BLaER1 treated with 17β-estradiol and CSF1 and Interleukin-3, amounts not matched to agents 10 nM and 100 nM (cell line): Measurements from ENCODE around the gene ANKMY1.
A peak's percentile ranks its signal among the peaks of the same experiment; 100 is the strongest.

Experiments
- H3K27ac ChIP-seq, 11 experiments: shearing (Covaris generic); formaldehyde crosslinking; 2 replicates each; pipeline ENCODE4 v1.8.1; 2022
- H3K27me3 ChIP-seq, 11 experiments: shearing (Covaris generic); formaldehyde crosslinking; 2 replicates each; pipeline ENCODE4 v1.8.1; 2022
- H3K36me3 ChIP-seq, 11 experiments: shearing (Covaris generic); formaldehyde crosslinking; 2 replicates each; pipeline ENCODE4 v1.8.1; 2022
- H3K4me1 ChIP-seq, 10 experiments: shearing (Covaris generic); formaldehyde crosslinking; 2 replicates each; pipeline ENCODE4 v1.8.1; 2022
- H3K4me2 ChIP-seq, 11 experiments: shearing (Covaris generic); formaldehyde crosslinking; 2 replicates each; pipeline ENCODE4 v1.8.1; 2022
- H3K4me3 ChIP-seq, 10 experiments: shearing (Covaris generic); formaldehyde crosslinking; 2 replicates each; pipeline ENCODE4 v1.8.1; 2022
- H3K9ac ChIP-seq, 11 experiments: shearing (Covaris generic); formaldehyde crosslinking; 2 replicates each; pipeline ENCODE4 v1.8.1; 2022
- H3K9me3 ChIP-seq, 11 experiments: shearing (Covaris generic); formaldehyde crosslinking; replicated peaks in 1 of 11; 2 replicates each; pipeline ENCODE4 v1.8.1; 2022
- H4K20me1 ChIP-seq, 11 experiments: shearing (Covaris generic); formaldehyde crosslinking; 2 replicates each; pipeline ENCODE4 v1.8.1; 2022
- Cebpa-rat ChIP-seq, 11 experiments: shearing (Covaris generic); IDR thresholded peaks; 2 replicates each; pipeline ENCODE4 v1.8.1; 2022

ANKMY1 gene

DNA sequence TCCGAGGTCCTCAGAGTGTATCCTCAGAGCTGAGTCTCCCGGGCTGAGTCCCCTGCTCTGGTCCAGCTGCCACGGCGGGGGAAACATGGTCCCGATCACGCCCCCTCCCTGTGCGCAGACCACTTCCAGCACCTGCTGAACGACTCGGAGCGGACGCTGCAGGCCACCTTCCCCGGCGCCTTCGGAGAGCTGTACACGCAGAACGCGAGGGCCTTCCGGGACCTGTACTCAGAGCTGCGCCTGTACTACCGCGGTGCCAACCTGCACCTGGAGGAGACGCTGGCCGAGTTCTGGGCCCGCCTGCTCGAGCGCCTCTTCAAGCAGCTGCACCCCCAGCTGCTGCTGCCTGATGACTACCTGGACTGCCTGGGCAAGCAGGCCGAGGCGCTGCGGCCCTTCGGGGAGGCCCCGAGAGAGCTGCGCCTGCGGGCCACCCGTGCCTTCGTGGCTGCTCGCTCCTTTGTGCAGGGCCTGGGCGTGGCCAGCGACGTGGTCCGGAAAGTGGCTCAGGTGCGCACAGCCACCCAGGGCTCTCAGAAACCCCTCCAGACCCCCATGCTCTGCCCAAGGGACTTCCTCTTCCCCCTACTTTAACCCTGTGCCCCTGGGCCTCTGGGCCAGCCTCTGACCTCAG, 95.6 kb downstream of the ANKMY1 start:
- H3K4me1 ChIP-seq: peaks cover 12 to 67% (median 49%) of the 10 kb centered on the region in 10 experiments
- H3K4me2 ChIP-seq: no peak overlapping the region; a peak in 1 of 22 replicates
- H4K20me1 ChIP-seq: peaks cover 0 to 100% (median 56%) of the 10 kb centered on the region in 11 experiments; a peak in 18 of 22 replicates
- peaks cover 0 to 13% (median 0%) of the 10 kb centered on the region in 11 experiments; a peak in 6 of 22 replicates for H3K36me3 ChIP-seq
- TF ChIP-seq Cebpa-rat (IDR thresholded peaks at IDR 0.05): no peak
- H3K27me3 ChIP-seq: peaks cover 0 to 5% (median 0%) of the 10 kb centered on the region in 11 experiments; a peak in 8 of 22 replicates
- no peaks in the 10 kb centered on the region for H3K9me3 ChIP-seq
- no peak overlapping the region for H3K4me3 ChIP-seq
- no peak overlapping the region; a peak in 1 of 22 replicates for H3K9ac ChIP-seq
- no peak overlapping the region for H3K27ac ChIP-seq

DNA sequence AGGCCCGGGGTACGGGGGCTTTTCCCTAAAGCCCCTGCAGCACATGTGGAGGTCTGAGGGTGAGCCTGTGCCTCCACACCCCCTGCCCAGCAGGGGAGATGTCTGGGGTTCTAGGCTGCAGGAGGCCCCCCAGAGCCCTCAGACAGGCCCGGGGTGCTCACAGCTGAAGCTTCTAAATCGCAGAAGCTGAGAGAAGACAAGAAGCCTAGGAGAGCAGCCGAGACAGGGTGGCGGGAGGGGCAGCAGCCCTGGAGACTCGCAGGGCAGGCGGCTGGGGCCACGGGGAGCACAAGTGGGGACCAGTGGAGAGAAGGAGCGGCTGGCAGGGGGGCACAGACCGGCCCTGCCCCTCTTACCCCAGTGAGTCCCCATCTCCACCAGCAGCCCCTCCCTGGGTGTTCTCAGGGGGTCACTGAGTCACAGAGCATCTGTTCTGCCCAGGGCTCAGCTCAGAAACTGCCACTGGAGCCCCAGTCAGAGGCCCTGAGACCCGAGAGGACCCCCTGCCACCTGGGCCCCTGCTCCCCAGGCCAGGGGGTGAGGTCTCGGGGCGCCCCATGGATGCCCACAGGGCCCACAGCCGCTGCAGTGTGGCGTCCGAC, 96.2 kb downstream of the ANKMY1 start:
- Histone ChIP-seq H3K4me2 (no peak overlapping the region), H3K9ac (peak overlapping the region in 1 of 11 experiments; percentile 14; a peak in 1 of 22 replicates), H3K4me1 (peaks cover 6 to 60% (median 42%) of the 10 kb centered on the region in 10 experiments), H3K27ac (no peak overlapping the region), H3K27me3 (peaks cover 2 to 11% (median 5%) of the 10 kb centered on the region in 11 experiments; a peak in 21 of 22 replicates), H3K36me3 (peaks cover 0 to 13% (median 0%) of the 10 kb centered on the region in 11 experiments; a peak in 6 of 22 replicates), H4K20me1 (peaks cover 0 to 100% (median 56%) of the 10 kb centered on the region in 11 experiments; a peak in 18 of 22 replicates), H3K4me3 (no peak overlapping the region), H3K9me3 (no peaks in the 10 kb centered on the region)
- TF ChIP-seq Cebpa-rat (IDR thresholded peaks at IDR 0.05): no peak

DNA sequence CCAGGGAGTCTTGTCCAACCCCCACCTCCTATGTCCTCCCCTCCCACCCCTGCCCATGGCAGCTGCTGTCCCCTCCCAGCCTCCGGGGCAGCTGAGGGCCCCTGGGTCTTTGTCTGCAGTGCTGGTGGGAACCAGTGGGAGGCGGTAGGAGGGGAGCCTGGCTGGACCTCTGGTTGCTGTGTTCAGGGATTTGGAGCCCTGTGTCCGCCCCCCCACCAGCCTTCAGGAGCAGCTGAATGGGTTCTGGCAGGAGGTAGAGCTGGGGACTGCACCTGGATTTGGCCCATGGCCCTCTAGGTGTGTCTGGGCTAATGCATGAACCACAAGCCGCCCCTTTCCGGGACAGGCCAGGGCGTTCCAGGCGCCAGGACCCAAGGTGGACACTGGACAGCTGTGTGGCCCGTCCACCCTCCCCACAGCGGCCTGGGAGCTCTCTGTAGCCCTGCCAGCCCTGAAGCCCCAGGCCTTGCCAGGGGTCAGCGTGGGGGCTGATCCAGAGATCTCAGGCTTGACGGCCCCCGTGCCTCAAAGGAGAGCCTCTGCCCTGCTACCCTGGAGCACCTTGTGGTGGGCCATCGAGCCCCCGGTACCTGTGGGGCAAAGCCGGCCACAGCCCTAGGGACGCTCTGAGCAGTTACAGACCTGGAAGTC, 96.9 kb downstream of the ANKMY1 start:
- Histone ChIP-seq H3K4me3 (no peak overlapping the region), H3K4me2 (peak overlapping the region in 2 of 11 experiments; percentile 67 to 82; a peak in 3 of 22 replicates), H3K27ac (no peak overlapping the region), H4K20me1 (peaks cover 0 to 100% (median 60%) of the 10 kb centered on the region in 11 experiments; a peak in 18 of 22 replicates), H3K4me1 (peaks cover 0 to 54% (median 36%) of the 10 kb centered on the region in 10 experiments; a peak in 17 of 20 replicates), H3K9me3 (no peaks in the 10 kb centered on the region), H3K9ac (no peak overlapping the region), H3K36me3 (peaks cover 0 to 13% (median 0%) of the 10 kb centered on the region in 11 experiments; a peak in 6 of 22 replicates), H3K27me3 (peaks cover 8 to 17% (median 12%) of the 10 kb centered on the region in 11 experiments; a peak in 21 of 22 replicates)
- no peak for TF ChIP-seq Cebpa-rat (IDR thresholded peaks at IDR 0.05)

DNA sequence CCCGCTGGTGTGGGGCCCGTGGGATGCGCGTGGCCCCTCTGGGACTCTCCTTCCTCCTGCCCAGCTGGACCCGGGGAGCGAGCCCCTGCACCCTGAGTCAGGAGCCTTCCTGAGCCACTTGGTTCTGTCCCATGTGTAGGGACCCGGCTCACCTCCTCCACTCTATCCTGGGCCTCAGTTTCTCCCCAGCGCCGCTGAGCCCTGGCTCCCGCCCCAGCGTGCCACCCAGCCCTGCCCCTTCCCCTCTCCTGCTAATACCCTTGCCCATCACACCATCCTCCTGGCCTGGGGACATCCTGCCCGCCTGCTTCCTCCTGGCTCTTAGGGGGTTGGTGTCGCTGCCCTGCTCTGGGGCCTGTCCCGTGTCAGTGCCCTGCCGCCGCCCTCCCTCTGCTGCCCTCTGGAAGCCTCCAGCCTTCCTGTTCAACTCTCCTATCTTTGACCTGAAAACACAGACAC, 97.5 kb downstream of the ANKMY1 start:
- peaks cover 0 to 9% (median 0%) of the 10 kb centered on the region in 11 experiments; a peak in 6 of 22 replicates for H3K36me3 ChIP-seq
- peaks cover 0 to 47% (median 30%) of the 10 kb centered on the region in 10 experiments; a peak in 17 of 20 replicates for H3K4me1 ChIP-seq
- H3K9ac ChIP-seq: peak overlapping the region in 3 of 11 experiments; percentile 31 to 54 (median 33); a peak in 3 of 22 replicates
- no peak overlapping the region for H3K4me3 ChIP-seq
- H3K27me3 ChIP-seq: peaks cover 15 to 24% (median 18%) of the 10 kb centered on the region in 11 experiments
- no peak for TF ChIP-seq Cebpa-rat (IDR thresholded peaks at IDR 0.05)
- H4K20me1 ChIP-seq: peaks cover 0 to 100% (median 66%) of the 10 kb centered on the region in 11 experiments; a peak in 18 of 22 replicates
- no peak overlapping the region for H3K27ac ChIP-seq
- no peaks in the 10 kb centered on the region for H3K9me3 ChIP-seq
- H3K4me2 ChIP-seq: peak overlapping the region in 9 of 11 experiments; percentile 15 to 82 (median 67); a peak in 15 of 22 replicates

DNA sequence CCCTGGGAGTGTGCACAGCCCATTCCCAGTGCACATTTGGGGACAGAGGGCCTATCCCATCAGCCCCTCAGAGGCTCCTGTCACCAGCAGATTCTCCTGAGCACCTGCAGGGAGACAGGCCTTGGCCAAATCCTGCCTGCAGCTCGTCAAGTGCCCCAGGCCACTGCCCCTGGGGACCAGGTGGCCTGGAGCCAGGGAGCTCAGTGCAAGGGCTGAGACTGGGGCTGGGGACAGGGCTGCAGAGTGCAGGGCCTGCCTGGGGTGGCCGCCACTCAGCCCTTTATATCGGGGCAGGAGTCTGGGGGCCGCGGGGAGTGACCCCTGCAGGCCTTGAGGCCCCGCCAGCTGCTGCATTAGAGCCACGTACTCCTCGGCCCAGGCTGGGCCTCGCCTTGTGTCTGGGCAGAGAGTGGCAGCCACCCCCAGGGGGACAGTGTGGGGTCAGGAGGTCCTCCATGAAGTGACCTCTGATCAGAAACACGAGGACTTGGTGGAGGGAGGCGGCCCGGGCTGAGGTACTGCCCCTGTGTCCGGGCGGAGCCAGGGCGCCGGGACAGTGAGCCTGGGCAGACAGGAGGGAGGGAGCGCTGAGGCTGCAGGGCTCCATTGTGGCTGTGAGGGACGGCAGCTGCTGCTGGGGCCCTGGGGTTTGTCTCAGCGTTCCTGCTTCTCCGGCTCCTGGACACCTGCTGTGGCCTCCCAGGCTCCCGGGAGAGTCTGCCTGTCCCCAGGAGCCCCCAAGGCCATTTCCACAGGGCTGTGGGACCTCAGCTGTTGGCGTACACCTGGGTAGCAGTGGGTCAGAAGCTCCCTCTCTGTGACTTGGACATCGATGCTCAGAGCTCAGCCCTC, 98.2 kb downstream of the ANKMY1 start:
- no peak for TF ChIP-seq Cebpa-rat (IDR thresholded peaks at IDR 0.05)
- H3K4me2 ChIP-seq: peak overlapping the region in 9 of 11 experiments; percentile 15 to 82 (median 67); a peak in 17 of 22 replicates
- H3K9me3 ChIP-seq: no peaks in the 10 kb centered on the region
- H3K36me3 ChIP-seq: peaks cover 0 to 3% (median 0%) of the 10 kb centered on the region in 11 experiments; a peak in 4 of 22 replicates
- H3K27ac ChIP-seq: no peak overlapping the region
- peaks cover 21 to 30% (median 25%) of the 10 kb centered on the region in 11 experiments for H3K27me3 ChIP-seq
- H3K9ac ChIP-seq: peak overlapping the region in 4 of 11 experiments; percentile 20 to 54 (median 32); a peak in 7 of 22 replicates
- H3K4me3 ChIP-seq: no peak overlapping the region
- peaks cover 0 to 100% (median 73%) of the 10 kb centered on the region in 11 experiments; a peak in 19 of 22 replicates for H4K20me1 ChIP-seq
- H3K4me1 ChIP-seq: peaks cover 0 to 42% (median 26%) of the 10 kb centered on the region in 10 experiments; a peak in 17 of 20 replicates

DNA sequence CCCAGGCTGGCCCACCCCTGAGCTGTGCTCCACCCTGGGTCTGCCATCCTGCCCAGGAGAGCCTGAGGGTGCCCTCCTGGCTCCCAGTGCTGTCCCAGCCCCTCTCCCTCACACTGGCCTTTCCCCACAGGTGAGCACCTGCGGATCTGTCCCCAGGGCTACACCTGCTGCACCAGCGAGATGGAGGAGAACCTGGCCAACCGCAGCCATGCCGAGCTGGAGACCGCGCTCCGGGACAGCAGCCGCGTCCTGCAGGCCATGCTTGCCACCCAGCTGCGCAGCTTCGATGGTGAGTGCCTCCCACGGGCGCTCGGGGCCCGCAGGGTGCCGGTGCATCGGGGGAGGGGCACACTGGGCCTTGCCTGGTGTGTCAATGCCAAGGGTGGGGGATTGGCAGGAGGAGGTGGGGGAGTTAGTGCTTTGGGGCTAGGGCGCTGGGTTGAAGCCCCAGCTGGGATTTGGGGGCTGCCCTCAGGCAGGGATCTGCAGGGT, 98.8 kb downstream of the ANKMY1 start:
- Histone ChIP-seq H3K4me1 (peaks cover 0 to 42% (median 26%) of the 10 kb centered on the region in 10 experiments; a peak in 17 of 20 replicates), H3K4me3 (no peak overlapping the region), H3K27ac (no peak overlapping the region), H3K27me3 (peaks cover 28 to 37% (median 32%) of the 10 kb centered on the region in 11 experiments), H4K20me1 (peaks cover 0 to 100% (median 78%) of the 10 kb centered on the region in 11 experiments; a peak in 19 of 22 replicates), H3K4me2 (peak overlapping the region in 9 of 11 experiments; percentile 15 to 82 (median 67); a peak in 18 of 22 replicates), H3K36me3 (no peaks in the 10 kb centered on the region; a peak in 1 of 22 replicates), H3K9ac (peak overlapping the region in 2 of 11 experiments; percentile 7 to 18; a peak in 2 of 22 replicates), H3K9me3 (no peaks in the 10 kb centered on the region)
- no peak for TF ChIP-seq Cebpa-rat (IDR thresholded peaks at IDR 0.05)

DNA sequence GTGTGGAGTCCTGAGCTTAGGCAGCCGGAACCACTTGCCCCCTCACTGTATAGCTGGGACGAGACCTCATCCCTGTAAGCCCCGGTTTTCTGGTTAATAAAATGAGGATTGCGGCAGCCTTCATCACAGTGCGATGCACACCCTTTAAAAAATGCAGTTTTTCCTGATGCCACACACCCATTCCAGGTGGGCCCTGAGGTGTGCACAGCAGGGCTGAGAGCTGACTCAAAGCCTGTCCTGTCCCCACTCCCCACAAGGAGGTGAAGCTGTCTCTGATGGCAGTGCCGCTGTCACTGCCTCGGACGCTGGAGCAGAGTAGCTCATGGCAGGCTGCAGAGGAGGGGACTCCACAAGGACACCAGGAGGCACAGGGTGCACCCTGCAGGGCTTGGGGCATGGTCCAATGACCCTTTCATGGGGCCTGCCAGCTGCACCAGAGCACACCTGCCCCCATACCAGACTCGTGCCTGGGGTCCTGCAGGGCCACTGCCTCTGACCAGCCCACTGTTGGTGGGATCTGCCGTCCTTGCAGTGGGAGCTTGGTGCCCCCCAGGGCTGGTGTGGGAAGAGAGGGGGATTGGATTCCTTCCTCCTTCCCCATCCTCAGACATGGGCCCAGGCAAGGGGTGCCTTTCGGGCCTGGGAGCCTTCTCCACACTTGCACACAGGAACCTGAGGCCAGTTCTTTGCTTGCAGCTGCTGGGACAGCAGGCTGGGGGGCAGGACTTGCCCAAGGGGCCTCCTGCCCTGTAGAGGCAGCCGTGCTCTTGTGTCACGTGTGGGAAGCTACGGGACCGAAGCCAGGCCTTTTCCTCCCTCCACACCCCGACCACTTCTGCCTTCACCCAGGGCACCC, 99.5 kb downstream of the ANKMY1 start:
- H3K36me3 ChIP-seq: no peaks in the 10 kb centered on the region
- peaks cover 0 to 42% (median 26%) of the 10 kb centered on the region in 10 experiments; a peak in 17 of 20 replicates for H3K4me1 ChIP-seq
- peaks cover 33 to 42% (median 37%) of the 10 kb centered on the region in 11 experiments for H3K27me3 ChIP-seq
- peaks cover 0 to 97% (median 82%) of the 10 kb centered on the region in 11 experiments; a peak in 19 of 22 replicates for H4K20me1 ChIP-seq
- no peaks in the 10 kb centered on the region for H3K9me3 ChIP-seq
- H3K4me2 ChIP-seq: peak overlapping the region in 9 of 11 experiments; percentile 15 to 82 (median 67); a peak in 18 of 22 replicates
- H3K9ac ChIP-seq: peak overlapping the region in 1 of 11 experiments; percentile 7; a peak in 1 of 22 replicates
- H3K27ac ChIP-seq: no peak overlapping the region
- no peak overlapping the region for H3K4me3 ChIP-seq
- no peak for TF ChIP-seq Cebpa-rat (IDR thresholded peaks at IDR 0.05)
